ENCODE results near the gene NRIP1. TPM values are rescaled to one million over a fixed set of nuclear protein-coding genes. Genes with fewer than 3 reads are reported as not detected.

Gene NRIP1
- total RNA-seq, 1 experiment from 2014 or later: 29.6 TPM

DNA sequence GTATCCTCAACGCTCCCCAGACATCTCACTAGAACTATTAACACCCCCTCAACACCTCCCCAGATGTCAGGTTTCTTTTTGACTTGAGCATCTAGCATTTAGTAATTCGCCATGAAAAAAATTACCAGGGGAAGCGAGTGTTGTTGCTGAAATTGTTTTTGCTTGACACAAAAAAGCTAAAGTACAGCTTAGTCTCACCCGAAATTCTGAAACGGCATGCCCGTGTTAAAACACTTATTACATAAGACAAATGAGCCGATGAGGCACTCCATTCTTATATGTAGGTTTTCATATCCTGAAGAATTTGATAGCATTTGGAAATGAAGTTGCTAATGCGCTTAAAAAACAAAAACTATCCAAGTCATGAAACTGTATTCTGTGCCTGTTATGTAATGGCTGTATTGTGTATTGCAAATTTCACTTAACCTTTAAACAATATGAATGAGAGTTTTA lies 1.3 kb upstream of the NRIP1 start:
- H3K27ac ChIP-seq (ENCODE audit: low read depth, low read length): peak overlapping the region; percentile 95
- ChIA-PET CTCF (no interaction called here), POLR2A (no interaction called here), RAD21 (ENCODE audit: low non-redundant PET in 1 of 2, low total read pairs in 2 of 2, uncharacterized antibody in 2 of 2, unreplicated experiment in 2 of 2) (no interaction called here)
- no peaks in the 10 kb centered on the region for H3K27me3 ChIP-seq (ENCODE audit: insufficient read depth, low read length)
- H3K79me2 ChIP-seq (ENCODE audit: insufficient read depth, low read length): peaks cover 34% of the 10 kb centered on the region
- peak overlapping the region; percentile 67 for H3K4me2 ChIP-seq (ENCODE audit: low read length)
- peak overlapping the region; percentile 53 to 56 for H3K4me3 ChIP-seq (replicated peaks in 1 of 2; ENCODE audit: low read depth in 1 of 2, low read length in 2 of 2)
- H3K4me1 ChIP-seq (ENCODE audit: control insufficient read depth in 1 of 2, insufficient read depth in 2 of 2, low read length in 2 of 2): peaks cover 12 to 29% of the 10 kb centered on the region in 2 experiments; a peak in 3 of 4 replicates
- DNase-seq (ENCODE audit: low read depth, low spot score) (no peak), ATAC-seq (no peak)
- no peaks in the 10 kb centered on the region for H4K20me1 ChIP-seq (ENCODE audit: insufficient read depth)
- BruUV-seq (replicated peaks): no TSS peak
- intact Hi-C loops (cut with micrococcal nuclease): loop anchor here (5.0 kb wide), 2 partner anchors 189 to 416 kb away; no protein-coding TSS in a partner anchor
- TF ChIP-seq CTCF (IDR thresholded peaks at IDR 0.05 in 2 of 3, conservative IDR thresholded peaks at IDR 0.05 in 1 of 3; ENCODE audit: borderline replicate concordance in 1 of 3, insufficient read depth in 1 of 3, low read depth in 2 of 3, low read length in 2 of 3) (no peak), ELF1 (IDR thresholded peaks at IDR 0.05; ENCODE audit: borderline replicate concordance, low read depth) (no peak), FOSL1 (IDR thresholded peaks at IDR 0.05; ENCODE audit: low read depth) (no peak), REST (IDR thresholded peaks at IDR 0.05; ENCODE audit: low read depth) (no peak), EZH2phosphoT487 (IDR thresholded peaks at IDR 0.05; ENCODE audit: borderline replicate concordance) (no peak), RAD21 (IDR thresholded peaks at IDR 0.05; ENCODE audit: low read depth) (no peak), JUND (IDR thresholded peaks at IDR 0.05) (no peak), TCF7L2 (IDR thresholded peaks at IDR 0.05; ENCODE audit: borderline replicate concordance, extremely low read depth, insufficient read depth, insufficient read length) (no peak), ZFX (IDR thresholded peaks at IDR 0.05) (no peak), ZNF274 (IDR thresholded peaks at IDR 0.05; ENCODE audit: low read depth, low read length) (no peak), POLR2A (IDR thresholded peaks at IDR 0.05; ENCODE audit: borderline replicate concordance, extremely low read depth, insufficient read depth, insufficient read length) (no peak), CBX3 (IDR thresholded peaks at IDR 0.05; ENCODE audit: low read depth) (no peak), SRF (IDR thresholded peaks at IDR 0.05; ENCODE audit: low read depth) (no peak), CEBPB (IDR thresholded peaks at IDR 0.05; ENCODE audit: low read depth) (no peak), ZBTB33 (IDR thresholded peaks at IDR 0.05; ENCODE audit: extremely low read depth, insufficient replicate concordance, low read length) (no peak), YY1 (IDR thresholded peaks at IDR 0.05; ENCODE audit: extremely low read depth, insufficient replicate concordance, low read depth, low read length) (no peak)
- TF ChIP-seq, protein P1, sequence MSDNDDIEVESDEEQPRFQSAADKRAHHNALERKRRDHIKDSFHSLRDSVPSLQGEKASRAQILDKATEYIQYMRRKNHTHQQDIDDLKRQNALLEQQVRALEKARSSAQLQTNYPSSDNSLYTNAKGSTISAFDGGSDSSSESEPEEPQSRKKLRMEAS (IDR thresholded peaks at IDR 0.05): no peak
- TF ChIP-seq, protein P2, sequence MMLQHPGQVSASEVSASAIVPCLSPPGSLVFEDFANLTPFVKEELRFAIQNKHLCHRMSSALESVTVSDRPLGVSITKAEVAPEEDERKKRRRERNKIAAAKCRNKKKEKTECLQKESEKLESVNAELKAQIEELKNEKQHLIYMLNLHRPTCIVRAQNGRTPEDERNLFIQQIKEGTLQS (IDR thresholded peaks at IDR 0.05): no peak
- no peaks in the 10 kb centered on the region; a peak in 1 of 4 replicates for H3K9me3 ChIP-seq (ENCODE audit: control insufficient read depth in 1 of 2, insufficient read depth in 1 of 2, low read depth in 1 of 2, low read length in 2 of 2)
- no peaks in the 10 kb centered on the region for H3K9me2 ChIP-seq (ENCODE audit: insufficient read depth)
- no peak overlapping the region for H2AFZ ChIP-seq (ENCODE audit: low read depth, low read length, poor library complexity, severe bottlenecking)
- no peaks in the 10 kb centered on the region for H3K36me3 ChIP-seq (ENCODE audit: control insufficient read depth in 1 of 2, insufficient read depth in 2 of 2, low read length in 2 of 2)
- H3K9ac ChIP-seq (ENCODE audit: low read length): peak overlapping the region; percentile 66

All from HCT116 (cell line).